ENCODE data around the gene KCNJ9. TPM values are rescaled to one million over a fixed set of nuclear protein-coding genes. Genes with fewer than 3 reads are reported as not detected.

The KCNJ9 gene
- total RNA-seq, 1 donor from 2014 or later: 0.19 TPM

DNA sequence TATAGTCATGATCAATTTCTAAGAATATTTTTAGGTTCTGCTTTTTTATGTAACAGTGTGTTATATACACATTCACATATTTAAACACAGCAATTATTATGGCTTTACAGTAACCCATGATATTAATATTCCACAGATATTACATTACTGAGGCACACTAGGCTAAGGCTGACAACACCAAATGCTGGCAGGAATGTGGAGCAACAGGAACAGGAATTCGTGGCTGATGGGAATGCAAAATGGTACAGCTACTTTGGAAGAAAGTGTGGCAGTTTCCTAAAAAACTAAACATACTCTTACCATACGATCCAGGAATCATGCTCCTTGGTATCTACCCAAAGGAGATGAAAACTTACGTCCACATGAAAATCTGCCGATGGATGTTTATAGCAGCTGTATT is 1.9 kb upstream of the KCNJ9 start:
- no peak for DNase-seq (ENCODE audit: low read depth, low spot score)
- TF ChIP-seq, protein P1, sequence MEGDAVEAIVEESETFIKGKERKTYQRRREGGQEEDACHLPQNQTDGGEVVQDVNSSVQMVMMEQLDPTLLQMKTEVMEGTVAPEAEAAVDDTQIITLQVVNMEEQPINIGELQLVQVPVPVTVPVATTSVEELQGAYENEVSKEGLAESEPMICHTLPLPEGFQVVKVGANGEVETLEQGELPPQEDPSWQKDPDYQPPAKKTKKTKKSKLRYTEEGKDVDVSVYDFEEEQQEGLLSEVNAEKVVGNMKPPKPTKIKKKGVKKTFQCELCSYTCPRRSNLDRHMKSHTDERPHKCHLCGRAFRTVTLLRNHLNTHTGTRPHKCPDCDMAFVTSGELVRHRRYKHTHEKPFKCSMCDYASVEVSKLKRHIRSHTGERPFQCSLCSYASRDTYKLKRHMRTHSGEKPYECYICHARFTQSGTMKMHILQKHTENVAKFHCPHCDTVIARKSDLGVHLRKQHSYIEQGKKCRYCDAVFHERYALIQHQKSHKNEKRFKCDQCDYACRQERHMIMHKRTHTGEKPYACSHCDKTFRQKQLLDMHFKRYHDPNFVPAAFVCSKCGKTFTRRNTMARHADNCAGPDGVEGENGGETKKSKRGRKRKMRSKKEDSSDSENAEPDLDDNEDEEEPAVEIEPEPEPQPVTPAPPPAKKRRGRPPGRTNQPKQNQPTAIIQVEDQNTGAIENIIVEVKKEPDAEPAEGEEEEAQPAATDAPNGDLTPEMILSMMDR (conservative IDR thresholded peaks at IDR 0.05): no peak
- Mint-ChIP-seq H3K36me3 (ENCODE audit: low read depth) (peaks cover 3% of the 10 kb centered on the region), H3K4me1 (peaks cover 10% of the 10 kb centered on the region), H3K27me3 (ENCODE audit: low read depth) (peaks cover 91% of the 10 kb centered on the region), H3K27ac (ENCODE audit: unreplicated experiment) (no peak overlapping the region), H3K4me3 (no peak overlapping the region), H3K9me3 (no peaks in the 10 kb centered on the region)

DNA sequence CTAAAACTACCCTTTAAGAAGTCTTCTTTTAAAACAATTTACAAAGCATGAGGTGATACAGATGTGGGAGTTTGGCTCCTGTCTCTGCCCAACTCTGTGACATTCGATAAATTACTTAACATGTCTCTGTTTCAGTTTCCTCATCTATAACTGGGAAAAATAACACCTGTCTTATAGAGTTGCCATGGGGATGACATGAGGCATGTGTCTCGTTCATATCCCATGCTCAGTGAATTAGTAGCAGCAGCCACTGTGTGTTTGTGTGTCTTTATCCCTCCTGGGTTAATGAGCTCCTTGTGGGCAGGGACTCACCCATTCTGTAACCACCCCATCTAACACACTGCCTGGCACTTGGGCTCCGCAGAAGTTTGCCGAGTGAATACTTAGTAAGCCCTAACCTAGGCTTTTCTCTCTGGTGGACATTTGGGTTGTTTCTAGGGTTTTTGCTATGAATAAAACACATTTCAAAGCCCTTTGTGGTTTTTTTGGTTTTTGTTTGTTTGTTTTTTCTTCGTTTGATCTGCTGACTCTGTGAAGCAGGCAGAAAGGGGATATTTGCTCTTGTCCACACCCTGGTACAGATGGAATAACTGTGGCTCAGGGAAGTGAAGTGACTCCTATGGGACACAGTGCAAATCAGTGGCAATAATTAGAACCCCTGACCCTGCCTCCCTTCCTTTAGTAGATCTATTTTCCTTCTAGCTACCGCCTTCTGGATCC is 797 bp upstream of the KCNJ9 start:
- TF ChIP-seq, protein P1 (conservative IDR thresholded peaks at IDR 0.05): no peak
- DNase-seq (ENCODE audit: low read depth, low spot score): no peak
- Mint-ChIP-seq H3K4me1 (peaks cover 13% of the 10 kb centered on the region), H3K4me3 (no peak overlapping the region), H3K27me3 (ENCODE audit: low read depth) (peaks cover 92% of the 10 kb centered on the region), H3K27ac (ENCODE audit: unreplicated experiment) (no peak overlapping the region), H3K36me3 (ENCODE audit: low read depth) (peaks cover 3% of the 10 kb centered on the region), H3K9me3 (no peaks in the 10 kb centered on the region)

- peaks cover 3% of the 10 kb centered on the region for H3K36me3 Mint-ChIP-seq (ENCODE audit: low read depth)
- DNase-seq (ENCODE audit: low read depth, low spot score): no peak
- TF ChIP-seq, protein P1 (conservative IDR thresholded peaks at IDR 0.05): no peak
- peaks cover 19% of the 10 kb centered on the region for H3K4me1 Mint-ChIP-seq
- no peak overlapping the region for H3K4me3 Mint-ChIP-seq
- H3K9me3 Mint-ChIP-seq: no peaks in the 10 kb centered on the region
- H3K27ac Mint-ChIP-seq (ENCODE audit: unreplicated experiment): no peak overlapping the region
- peaks cover 85% of the 10 kb centered on the region for H3K27me3 Mint-ChIP-seq (ENCODE audit: low read depth)
Measured at GRCh38 chr1:160082487-160082886, 1.1 kb downstream of the KCNJ9 start.

GRCh38 chr1:160082926-160083325 is 1.6 kb downstream of the KCNJ9 start:
- TF ChIP-seq, protein P1 (conservative IDR thresholded peaks at IDR 0.05): no peak
- Mint-ChIP-seq H3K27ac (ENCODE audit: unreplicated experiment) (no peak overlapping the region), H3K36me3 (ENCODE audit: low read depth) (peaks cover 3% of the 10 kb centered on the region), H3K4me3 (peak overlapping the region; percentile 73), H3K9me3 (no peaks in the 10 kb centered on the region), H3K27me3 (ENCODE audit: low read depth) (peaks cover 83% of the 10 kb centered on the region), H3K4me1 (peaks cover 19% of the 10 kb centered on the region)
- no peak for DNase-seq (ENCODE audit: low read depth, low spot score)

DNA sequence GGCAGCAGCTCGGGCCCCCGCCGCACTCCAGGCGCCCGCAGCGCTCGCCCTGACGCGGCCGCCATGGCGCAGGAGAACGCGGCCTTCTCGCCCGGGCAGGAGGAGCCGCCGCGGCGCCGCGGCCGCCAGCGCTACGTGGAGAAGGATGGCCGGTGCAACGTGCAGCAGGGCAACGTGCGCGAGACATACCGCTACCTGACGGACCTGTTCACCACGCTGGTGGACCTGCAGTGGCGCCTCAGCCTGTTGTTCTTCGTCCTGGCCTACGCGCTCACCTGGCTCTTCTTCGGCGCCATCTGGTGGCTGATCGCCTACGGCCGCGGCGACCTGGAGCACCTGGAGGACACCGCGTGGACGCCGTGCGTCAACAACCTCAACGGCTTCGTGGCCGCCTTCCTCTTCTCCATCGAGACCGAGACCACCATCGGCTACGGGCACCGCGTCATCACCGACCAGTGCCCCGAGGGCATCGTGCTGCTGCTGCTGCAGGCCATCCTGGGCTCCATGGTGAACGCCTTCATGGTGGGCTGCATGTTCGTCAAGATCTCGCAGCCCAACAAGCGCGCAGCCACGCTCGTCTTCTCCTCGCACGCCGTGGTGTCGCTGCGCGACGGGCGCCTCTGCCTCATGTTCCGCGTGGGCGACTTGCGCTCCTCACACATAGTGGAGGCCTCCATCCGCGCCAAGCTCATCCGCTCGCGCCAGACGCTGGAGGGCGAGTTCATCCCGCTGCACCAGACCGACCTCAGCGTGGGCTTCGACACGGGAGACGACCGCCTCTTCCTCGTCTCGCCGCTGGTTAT is 2.8 kb downstream of the KCNJ9 start:
- H3K27me3 Mint-ChIP-seq (ENCODE audit: low read depth): peaks cover 74% of the 10 kb centered on the region
- peaks cover 7% of the 10 kb centered on the region for H3K36me3 Mint-ChIP-seq (ENCODE audit: low read depth)
- peak overlapping the region; percentile 39 for H3K4me3 Mint-ChIP-seq
- H3K9me3 Mint-ChIP-seq: no peaks in the 10 kb centered on the region
- TF ChIP-seq, protein P1 (conservative IDR thresholded peaks at IDR 0.05): peak; percentile 77
- no peak overlapping the region for H3K27ac Mint-ChIP-seq (ENCODE audit: unreplicated experiment)
- H3K4me1 Mint-ChIP-seq: peaks cover 19% of the 10 kb centered on the region
- DNase-seq (ENCODE audit: low read depth, low spot score): peak; percentile 48

All from neural crest cell (in vitro differentiated cells).